Astrocyte (in vitro differentiated cells and primary cell): Measurements from ENCODE around the gene TMEM167B. TPM values are rescaled to one million over a fixed set of nuclear protein-coding genes. Genes with fewer than 3 reads are reported as not detected.
"Not testable (repeated sequence)": the region's sequence is repeated elsewhere in the genome, so short reads cannot be mapped to it uniquely, and the experiment has no call there.

Source experiments
- DNase-seq: peaks from one replicate; pipeline ENCODE4 v3.0.0-alpha.2; 2010; ENCODE audit warnings: low read depth
- FAIRE-seq: peaks from 2 replicates; lab custom pipeline; 2011; peaks lifted over from hg19 to GRCh38; lab: Jason Lieb, UNC
- H2AFZ ChIP-seq: 2 replicates; pipeline ENCODE4 v1.6.0; 2012; ENCODE audit warnings: low read depth, low read length, inconsistent platforms
- H3K27ac ChIP-seq: 2 replicates; pipeline ENCODE4 v1.5.1; 2011; ENCODE audit warnings: low read depth, low read length, inconsistent platforms
- H3K27me3 ChIP-seq: 2 replicates; pipeline ENCODE4 v1.6.0; 2011; ENCODE audit warnings: low read length, inconsistent platforms; ENCODE audit not compliant: insufficient read depth
- H3K36me3 ChIP-seq: 2 replicates; pipeline ENCODE4 v1.5.1; 2011; ENCODE audit warnings: low read length, inconsistent platforms; ENCODE audit not compliant: insufficient read depth
- H3K4me1 ChIP-seq: 2 replicates; pipeline ENCODE4 v1.5.1; 2011; ENCODE audit warnings: low read length, inconsistent platforms; ENCODE audit not compliant: insufficient read depth
- H3K4me2 ChIP-seq: 2 replicates; pipeline ENCODE4 v1.6.0; 2012; ENCODE audit warnings: low read length, inconsistent platforms
- H3K4me3 ChIP-seq: 2 replicates; pipeline ENCODE4 v1.5.1; 2011; ENCODE audit warnings: low read depth, mild to moderate bottlenecking, low read length, inconsistent platforms; ENCODE audit not compliant: insufficient read depth
- H3K79me2 ChIP-seq: 2 replicates; pipeline ENCODE4 v1.6.0; 2012; ENCODE audit warnings: mild to moderate bottlenecking, low read length, inconsistent platforms; ENCODE audit not compliant: insufficient read depth
- H3K9ac ChIP-seq: 2 replicates; pipeline ENCODE4 v1.6.0; 2012; ENCODE audit warnings: mild to moderate bottlenecking, low read length, inconsistent platforms
- H3K9me3 ChIP-seq: 2 replicates; pipeline ENCODE4 v1.5.1; 2012; ENCODE audit warnings: low read depth, mild to moderate bottlenecking, low read length, inconsistent platforms; ENCODE audit not compliant: insufficient read depth
- H4K20me1 ChIP-seq: 2 replicates; pipeline ENCODE4 v1.6.0; 2012; ENCODE audit warnings: low read length, inconsistent platforms; ENCODE audit not compliant: insufficient read depth
- H3K27ac Mint-ChIP-seq: one replicate; pipeline ENCODE4 v1.8.0; 2021; ENCODE audit warnings: mild to moderate bottlenecking, mixed read lengths; ENCODE audit not compliant: unreplicated experiment
- H3K27me3 Mint-ChIP-seq: one replicate; pipeline ENCODE4 v1.8.0; 2021; ENCODE audit warnings: low read depth, mixed read lengths; ENCODE audit not compliant: unreplicated experiment
- H3K36me3 Mint-ChIP-seq: one replicate; pipeline ENCODE4 v1.8.0; 2021; ENCODE audit warnings: low read depth, mixed read lengths; ENCODE audit not compliant: unreplicated experiment
- H3K4me1 Mint-ChIP-seq: one replicate; pipeline ENCODE4 v1.8.0; 2021; ENCODE audit warnings: low read depth, mixed read lengths; ENCODE audit not compliant: unreplicated experiment
- H3K4me3 Mint-ChIP-seq: one replicate; pipeline ENCODE4 v1.8.0; 2021; ENCODE audit warnings: mild to moderate bottlenecking, moderate library complexity, mixed read lengths; ENCODE audit not compliant: unreplicated experiment
- H3K9me3 Mint-ChIP-seq: one replicate; pipeline ENCODE4 v1.8.0; 2021; ENCODE audit warnings: mild to moderate bottlenecking, mixed read lengths; ENCODE audit not compliant: unreplicated experiment
- CTCF ChIP-seq: IDR thresholded peaks from 2 replicates; pipeline ENCODE4 v1.5.1; 2011; ENCODE audit warnings: low read depth, mild to moderate bottlenecking, inconsistent platforms, low read length, moderate library complexity; ENCODE audit not compliant: insufficient read depth
- EZH2 ChIP-seq: IDR thresholded peaks from 2 replicates; pipeline ENCODE4 v1.6.1; 2012; ENCODE audit warnings: mild to moderate bottlenecking, low read length, inconsistent platforms; ENCODE audit not compliant: insufficient read depth
- total RNA-seq: library from RNA; stranded (reverse); gene quantifications from 2 replicates; pipeline ENCODE4 v1.2.1, GENCODE V29; 2021

Gene TMEM167B
- total RNA-seq, 1 donor from 2014 or later: 31.9 TPM

GRCh38 chr1:109142260-109142659 is 51.7 kb downstream of the TMEM167B start:
- Histone ChIP-seq H3K4me3 (no peak overlapping the region), H3K9ac (no peak overlapping the region), H3K9me3 (no peaks in the 10 kb centered on the region), H4K20me1 (no peaks in the 10 kb centered on the region), H3K27ac (no peak overlapping the region), H3K36me3 (no peaks in the 10 kb centered on the region), H2AFZ (peak overlapping the region; percentile 16), H3K27me3 (no peaks in the 10 kb centered on the region), H3K4me1 (no peaks in the 10 kb centered on the region), H3K4me2 (no peak overlapping the region), H3K79me2 (no peaks in the 10 kb centered on the region)
- Mint-ChIP-seq H3K9me3 (peaks cover 2% of the 10 kb centered on the region), H3K4me1 (no peaks in the 10 kb centered on the region), H3K27me3 (no peaks in the 10 kb centered on the region), H3K4me3 (no peak overlapping the region), H3K27ac (no peak overlapping the region), H3K36me3 (no peaks in the 10 kb centered on the region)
- TF ChIP-seq CTCF (no peak), EZH2 (no peak)
- FAIRE-seq (no peak), DNase-seq (no peak)

- H3K4me3 ChIP-seq, H3K4me2 ChIP-seq, H4K20me1 ChIP-seq, H2AFZ ChIP-seq, H3K27me3 Mint-ChIP-seq, H3K4me3 Mint-ChIP-seq, H3K9me3 ChIP-seq, H3K36me3 Mint-ChIP-seq, H3K36me3 ChIP-seq, H3K27ac Mint-ChIP-seq, H3K9me3 Mint-ChIP-seq, H3K27ac ChIP-seq, FAIRE-seq, DNase-seq, H3K27me3 ChIP-seq, H3K4me1 Mint-ChIP-seq, H3K9ac ChIP-seq, H3K4me1 ChIP-seq, H3K79me2 ChIP-seq: not testable (repeated sequence)
These were observed 52.2 kb downstream of the TMEM167B start for GRCh38 chr1:109142725-109143124.

Other genes with a start within 250 kb of the TMEM167B start
- gene AKNAD1, start 233.7 kb upstream of the TMEM167B start, total RNA-seq: not detected in 2 replicates
- gene GPSM2, start 213.8 kb upstream of the TMEM167B start, total RNA-seq: 2.8 and 3.1 TPM in 2 replicates
- gene CLCC1, start 127.3 kb upstream of the TMEM167B start, total RNA-seq: 28.2 and 33.5 TPM in 2 replicates
- gene WDR47, start 48.7 kb upstream of the TMEM167B start, total RNA-seq: 32.8 and 34.2 TPM in 2 replicates
- 126 and 143 TPM in 2 replicates for gene TAF13, start 14.8 kb upstream of the TMEM167B start, total RNA-seq
- gene ELAPOR1, start 23.4 kb downstream of the TMEM167B start, total RNA-seq: 1.2 and 1.7 TPM in 2 replicates
- gene SARS1, start 123.2 kb downstream of the TMEM167B start, total RNA-seq: 350 and 355 TPM in 2 replicates
- gene CELSR2, start 158.8 kb downstream of the TMEM167B start, total RNA-seq: 8.5 and 10.0 TPM in 2 replicates
- 4.5 and 7.7 TPM in 2 replicates for gene PSRC1, start 192.4 kb downstream of the TMEM167B start, total RNA-seq
- not detected in 2 replicates for gene MYBPHL, start 216.2 kb downstream of the TMEM167B start, total RNA-seq